Epithelial cell of proximal tubule (primary cell): Measurements from ENCODE around the gene LRRC2. TPM values are rescaled to one million over a fixed set of nuclear protein-coding genes. Genes with fewer than 3 reads are reported as not detected.

ENCODE experiments used
- DNase-seq: peaks from one replicate; pipeline ENCODE4 v3.0.0-alpha.2; 2011; ENCODE audit warnings: low read depth
- H3K4me3 ChIP-seq: 2 replicates; pipeline ENCODE4 v1.5.1; 2011; ENCODE audit warnings: low read depth, mild to moderate bottlenecking, low read length
- CTCF ChIP-seq: conservative IDR thresholded peaks from 2 replicates; pipeline ENCODE4 v1.5.1; 2012; ENCODE audit warnings: low read depth, mild to moderate bottlenecking, low read length
- total RNA-seq: library from RNA; depleted of rRNA; stranded (reverse); fragments of >200 nt; gene quantifications from 2 replicates; pipeline ENCODE4 v1.2.3, GENCODE V29; 2015

Gene LRRC2
- total RNA-seq, 1 donor from 2014 or later: not detected

DNA sequence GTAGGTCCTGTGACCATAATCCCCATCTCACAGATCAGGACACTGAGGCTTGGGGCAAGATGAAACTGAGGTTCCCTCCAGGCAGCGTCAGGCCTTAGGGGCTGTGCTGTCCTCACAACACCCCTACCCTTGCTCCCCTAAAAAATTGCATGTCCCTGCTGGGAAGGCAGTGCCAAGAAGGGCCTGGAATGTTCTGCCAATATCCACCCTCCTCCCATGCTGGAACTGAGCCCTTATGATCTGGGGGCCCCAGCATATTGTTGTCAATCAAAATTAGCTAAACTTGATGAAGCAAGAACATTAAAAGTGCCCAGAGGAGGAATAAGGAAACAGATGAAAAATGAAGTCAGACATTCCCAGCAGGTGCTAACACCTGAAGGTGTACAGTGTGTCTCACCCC, 81.7 kb downstream of the LRRC2 start:
- H3K4me3 ChIP-seq: no peak overlapping the region
- TF ChIP-seq CTCF: no peak
- no peak for DNase-seq

GRCh38 chr3:46483825-46484224, 82.3 kb downstream of the LRRC2 start:
- TF ChIP-seq CTCF: no peak
- no peak for DNase-seq
- H3K4me3 ChIP-seq: no peak overlapping the region

GRCh38 chr3:46482632-46483350, 83.3 kb downstream of the LRRC2 start:
- no peak for DNase-seq
- TF ChIP-seq CTCF: no peak
- no peak overlapping the region for H3K4me3 ChIP-seq

GRCh38 chr3:46481636-46482035, 84.5 kb downstream of the LRRC2 start:
- DNase-seq: no peak
- H3K4me3 ChIP-seq: no peak overlapping the region
- no peak for TF ChIP-seq CTCF

- no peak for DNase-seq
- TF ChIP-seq CTCF: no peak
- no peak overlapping the region for H3K4me3 ChIP-seq
Observed at GRCh38 chr3:46480491-46481195, 85.5 kb downstream of the LRRC2 start.

- no peak overlapping the region for H3K4me3 ChIP-seq
- DNase-seq: no peak
- TF ChIP-seq CTCF: no peak
Observed at GRCh38 chr3:46479696-46480095, 86.4 kb downstream of the LRRC2 start.
